Stimulated activated CD8-positive, alpha-beta memory T cell treated with anti-CD3 and anti-CD28 coated beads, Interleukin-12 subunit alpha, Interleukin-12 subunit beta, amount 100 ng/mL, for 24 hours (primary cell): ENCODE measurements around the gene SYPL2.
"Not testable (repeated sequence)": the region's sequence is repeated elsewhere in the genome, so short reads cannot be mapped to it uniquely, and the experiment has no call there.

Source experiments
- DNase-seq: peaks from one replicate; pipeline ENCODE4 v3.0.0-alpha.2; 2020; ENCODE audit errors: extremely low read depth

Gene SYPL2

GRCh38 chr1:109470245-109470644 lies 3.9 kb downstream of the SYPL2 start:
- no peak for DNase-seq

GRCh38 chr1:109472779-109473178 lies 6.4 kb downstream of the SYPL2 start:
- DNase-seq = no peak

- not testable (repeated sequence) for DNase-seq
These were observed 7.1 kb downstream of the SYPL2 start for GRCh38 chr1:109473284-109474057.

GRCh38 chr1:109474697-109475096 lies 8.4 kb downstream of the SYPL2 start:
- DNase-seq = no peak

- DNase-seq = no peak
These were observed 8.9 kb downstream of the SYPL2 start for GRCh38 chr1:109475261-109475660.

GRCh38 chr1:109476825-109477224 lies 10.5 kb downstream of the SYPL2 start:
- no peak for DNase-seq

GRCh38 chr1:109477821-109478220 lies 11.5 kb downstream of the SYPL2 start:
- no peak for DNase-seq

- no peak for DNase-seq
These were observed 12.5 kb downstream of the SYPL2 start for GRCh38 chr1:109478806-109479205.

- DNase-seq = no peak
These were observed 13.0 kb downstream of the SYPL2 start for GRCh38 chr1:109479311-109479710.

- DNase-seq = no peak
These were observed 13.6 kb downstream of the SYPL2 start for GRCh38 chr1:109479901-109480300.

- DNase-seq = no peak
These were observed 15.3 kb downstream of the SYPL2 start for GRCh38 chr1:109481646-109482045.

GRCh38 chr1:109482242-109482641 lies 15.9 kb downstream of the SYPL2 start:
- no peak for DNase-seq

- no peak for DNase-seq
These were observed 16.7 kb downstream of the SYPL2 start for GRCh38 chr1:109482791-109483671.

- peak; percentile 74 for DNase-seq
These were observed 17.5 kb downstream of the SYPL2 start, which contains the start of gene ATXN7L2 for GRCh38 chr1:109483672-109484518. Gene ATXN7L2 (plus strand): TSS chr1:109483905. CDS start chr1:109483954, 49 bp downstream.

- no peak for DNase-seq
These were observed 18.2 kb downstream of the SYPL2 start for GRCh38 chr1:109484519-109484975.

- no peak for DNase-seq
These were observed 18.7 kb downstream of the SYPL2 start for GRCh38 chr1:109485001-109485400.

GRCh38 chr1:109487261-109487660 lies 20.9 kb downstream of the SYPL2 start:
- DNase-seq = no peak

GRCh38 chr1:109488201-109488600 lies 21.9 kb downstream of the SYPL2 start:
- DNase-seq = no peak

- no peak for DNase-seq
These were observed 22.4 kb downstream of the SYPL2 start for GRCh38 chr1:109488696-109489095.

GRCh38 chr1:109490029-109490933 lies 23.9 kb downstream of the SYPL2 start:
- no peak for DNase-seq

GRCh38 chr1:109490934-109491302 lies 24.6 kb downstream of the SYPL2 start:
- no peak for DNase-seq
